IMR-90 (cell line): Measurements from ENCODE around the gene TRAPPC14. TPM values are rescaled to one million over a fixed set of nuclear protein-coding genes. Genes with fewer than 3 reads are reported as not detected.

Experiments
- ATAC-seq: fragments of 200-7000 bp; cut with Tn5 transposase; 2 replicates; pipeline ENCODE4 v1.9.1; 2020; ENCODE audit warnings: low read depth, mild to moderate bottlenecking, moderate library complexity
- BruUV-seq: library from RNA; stranded (reverse); fragments of 400-500 nt; replicated peaks from 2 replicates; lab custom pipeline; 2021; lab: Mats Ljungman, UMichigan
- CTCF ChIA-PET: fragments of 300-600 bp; formaldehyde crosslinking; extraction: SDS; loops from one replicate; lab custom pipeline; 2021; ENCODE audit warnings: antibody characterized with exemption; lab: Yijun Ruan, JAX
- POLR2A ChIA-PET: fragments of 300-600 bp; sonication (Branson Sonifier 250); formaldehyde crosslinking; loops from one replicate; lab custom pipeline; 2022; ENCODE audit warnings: antibody characterized with exemption; ENCODE audit not compliant: unreplicated experiment; lab: Charles Lee
- DNase-seq: peaks from one replicate; pipeline ENCODE4 v3.0.0; 2013
- H2AFZ ChIP-seq: replicated peaks from 2 replicates; pipeline ENCODE3; 2013; ENCODE audit warnings: low read length, mild to moderate bottlenecking; ENCODE audit not compliant: poor library complexity
- H2AK5ac ChIP-seq: 2 replicates; pipeline ENCODE4 v1.6.1; 2013; ENCODE audit warnings: low read depth, low read length, inconsistent platforms
- H2AK9ac ChIP-seq: replicated peaks from 2 replicates; pipeline ENCODE3; 2013; ENCODE audit warnings: mild to moderate bottlenecking, low read depth, low read length, moderate library complexity; ENCODE audit not compliant: poor library complexity
- H2BK120ac ChIP-seq: 2 replicates; pipeline ENCODE4 v1.6.1; 2013; ENCODE audit warnings: low read depth, low read length, inconsistent platforms
- H2BK15ac ChIP-seq: 3 replicates; pipeline ENCODE4 v1.6.1; 2013; ENCODE audit warnings: low read depth, low read length, inconsistent platforms
- H2BK20ac ChIP-seq: 2 replicates; pipeline ENCODE4 v1.6.1; 2013; ENCODE audit warnings: low read depth, mild to moderate bottlenecking, inconsistent platforms, low read length, moderate library complexity
- H2BK5ac ChIP-seq: 2 replicates; pipeline ENCODE4 v1.6.1; 2013; ENCODE audit warnings: mild to moderate bottlenecking, low read depth, low read length, inconsistent platforms; ENCODE audit not compliant: poor library complexity, severe bottlenecking
- H3K14ac ChIP-seq: replicated peaks from 2 replicates; pipeline ENCODE4 v1.6.1; 2013; ENCODE audit warnings: low read depth, low read length, inconsistent platforms
- H3K18ac ChIP-seq: 2 replicates; pipeline ENCODE4 v1.6.1; 2013; ENCODE audit warnings: low read depth, low read length, control low read depth
- H3K23ac ChIP-seq: 2 replicates; pipeline ENCODE4 v1.6.1; 2013; ENCODE audit warnings: low read depth, low read length, inconsistent platforms
- H3K27ac ChIP-seq: 2 replicates; pipeline ENCODE4 v1.5.1; 2013; ENCODE audit warnings: mild to moderate bottlenecking, control low read depth, low read length; ENCODE audit not compliant: insufficient read depth
- H3K27me3 ChIP-seq: 2 replicates; pipeline ENCODE4 v1.6.1; 2013; ENCODE audit warnings: low read length; ENCODE audit not compliant: control insufficient read depth, insufficient read depth
- H3K36me3 ChIP-seq: 2 replicates; pipeline ENCODE4 v1.6.1; 2013; ENCODE audit warnings: low read length, mixed read lengths; ENCODE audit not compliant: control insufficient read depth, insufficient read depth
- H3K4ac ChIP-seq: 2 replicates; pipeline ENCODE4 v1.6.1; 2013; ENCODE audit warnings: low read depth, low read length, inconsistent platforms
- H3K4me1 ChIP-seq: 2 replicates; pipeline ENCODE4 v1.6.1; 2013; ENCODE audit warnings: low read length, mixed read lengths; ENCODE audit not compliant: control insufficient read depth, insufficient read depth
- H3K4me2 ChIP-seq: 2 replicates; pipeline ENCODE4 v1.6.1; 2013; ENCODE audit warnings: low read depth, mild to moderate bottlenecking, control low read depth, low read length, moderate library complexity
- H3K4me3 ChIP-seq: 2 replicates; pipeline ENCODE4 v1.5.1; 2013; ENCODE audit warnings: low read depth, mild to moderate bottlenecking, control low read depth, low read length, moderate library complexity; ENCODE audit not compliant: insufficient read depth
- H3K56ac ChIP-seq: 2 replicates; pipeline ENCODE4 v1.6.1; 2013; ENCODE audit warnings: low read length, inconsistent platforms; ENCODE audit not compliant: insufficient read depth; ENCODE audit errors: extremely low read depth
- H3K79me1 ChIP-seq, 2 experiments: 2 replicates each; pipeline ENCODE4 v1.6.1; 2013; ENCODE audit warnings: low read length in 2 of 2, inconsistent platforms in 1 of 2, low read depth in 1 of 2
- H3K9ac ChIP-seq: 2 replicates; pipeline ENCODE4 v1.6.1; 2013; ENCODE audit warnings: low read depth, low read length, control low read depth
- H3K9me1 ChIP-seq: 2 replicates; pipeline ENCODE4 v1.6.1; 2013; ENCODE audit warnings: low read length, inconsistent platforms; ENCODE audit not compliant: insufficient read depth
- H3K9me3 ChIP-seq: 2 replicates; pipeline ENCODE4 v1.6.1; 2013; ENCODE audit warnings: low read length; ENCODE audit not compliant: control insufficient read depth, insufficient read depth
- H4K20me1 ChIP-seq: 2 replicates; pipeline ENCODE4 v1.6.1; 2013; ENCODE audit warnings: low read length, inconsistent platforms; ENCODE audit not compliant: insufficient read depth
- H4K5ac ChIP-seq: 2 replicates; pipeline ENCODE4 v1.6.1; 2013; ENCODE audit warnings: mild to moderate bottlenecking, low read depth, low read length, control low read depth
- H4K8ac ChIP-seq, 2 experiments: 2 replicates each; pipeline ENCODE4 v1.6.1; 2013; ENCODE audit warnings: low read depth in 2 of 2, low read length in 2 of 2, control low read depth in 1 of 2, inconsistent platforms in 1 of 2
- H4K91ac ChIP-seq: 2 replicates; pipeline ENCODE4 v1.6.1; 2013; ENCODE audit warnings: low read depth, low read length, inconsistent platforms; ENCODE audit not compliant: insufficient read depth
- CTCF ChIP-seq: conservative IDR thresholded peaks from 2 replicates; pipeline ENCODE4 v1.5.1; 2012; ENCODE audit warnings: mild to moderate bottlenecking, low read depth, low read length, improper control_type of control experiment
- RFX5 ChIP-seq: IDR thresholded peaks from 2 replicates; pipeline ENCODE4 v1.8.0; 2012; ENCODE audit warnings: low read depth, mild to moderate bottlenecking, low read length, moderate library complexity
- WGBS, 2 experiments: methylation state at CpG; one replicate each; pipeline versions ENCODE4 v1.1.5 to v1.1.7; 2013; ENCODE audit warnings: missing lambda C conversion rate in 2 of 2; ENCODE audit not compliant: insufficient read length in 1 of 2; ENCODE audit errors: extremely low coverage in 2 of 2; 5-methylcytosine and 5-hydroxymethylcytosine counted together
- dilution Hi-C: fragments of 300-500 bp; cut with HindIII; formaldehyde crosslinking; loops from one replicate; pipeline ENCODE4 v1.14.3; 2018; ENCODE audit warnings: low sequenced_read_pairs; ENCODE audit not compliant: unreplicated experiment
- in situ Hi-C: fragments of 300-500 bp; cut with MboI; formaldehyde crosslinking; loops from 3 replicates; pipeline ENCODE4 v1.14.3; 2019; ENCODE audit warnings: low sequenced_read_pairs, inconsistent platforms, mixed read lengths
- intact Hi-C: fragments of 100-400 bp; cut with micrococcal nuclease; formaldehyde crosslinking; loops from 2 replicates; pipeline ENCODE4 v1.10.0; 2022
- polyA plus RNA-seq, 3 experiments: library from polyadenylated mRNA; depleted of rRNA; stranded (reverse); fragments of >200 nt; gene quantifications; 2 replicates each; pipeline ENCODE4 v1.2.3, GENCODE V29; 2012; ENCODE audit warnings: low replicate concordance in 1 of 3
- total RNA-seq: library from RNA; depleted of rRNA; stranded (reverse); fragments of >200 nt; gene quantifications from 2 replicates; pipeline ENCODE4 v1.2.3, GENCODE V29; 2012
- TF ChIP-seq, protein P1 (sequence below): fragments of 150-350 bp; IDR thresholded peaks from 2 replicates; pipeline ENCODE4 v1.6.1; 2017; ENCODE audit warnings: mild to moderate bottlenecking, antibody characterized with exemption, low read length, low read depth

TRAPPC14 gene
- total and polyA plus RNA-seq, 2 of the 4 experiments (the other 2 are of a cell fraction): 4.5 to 15.9 TPM

- no TSS peak for BruUV-seq
- Histone ChIP-seq H4K91ac (no peak overlapping the region), H2BK120ac (no peak overlapping the region), H2BK5ac (no peak overlapping the region), H4K20me1 (no peaks in the 10 kb centered on the region), H3K4ac (no peak overlapping the region), H4K8ac (no peak overlapping the region), H3K18ac (no peak overlapping the region), H2BK15ac (no peak overlapping the region), H3K56ac (no peak overlapping the region), H3K9me1 (peaks cover 6% of the 10 kb centered on the region; the same call in 1 of the 2 replicates), H3K9ac (no peak overlapping the region), H3K27ac (no peak overlapping the region), H2AK9ac (peak overlapping the region; percentile 42), H3K79me1 (peaks cover 0 to 16% of the 10 kb centered on the region in 2 experiments; a peak in 1 of 4 replicates), H2AK5ac (no peak overlapping the region), H4K5ac (no peak overlapping the region), H3K36me3 (no peaks in the 10 kb centered on the region), H3K4me1 (0 out of 2 replicates have a peak, but pooled peaks cover under 1% of the 10 kb centered on the region), H3K4me2 (no peak overlapping the region), H3K14ac (no peak overlapping the region), H3K27me3 (no peaks in the 10 kb centered on the region), H3K23ac (no peak overlapping the region), H3K9me3 (no peaks in the 10 kb centered on the region), H2BK20ac (no peak overlapping the region), H3K4me3 (no peak overlapping the region), H2AFZ (peak overlapping the region; percentile 49)
- no peak for DNase-seq
- TF ChIP-seq CTCF: no peak
- TF ChIP-seq RFX5: no peak
- TF ChIP-seq, protein P1, sequence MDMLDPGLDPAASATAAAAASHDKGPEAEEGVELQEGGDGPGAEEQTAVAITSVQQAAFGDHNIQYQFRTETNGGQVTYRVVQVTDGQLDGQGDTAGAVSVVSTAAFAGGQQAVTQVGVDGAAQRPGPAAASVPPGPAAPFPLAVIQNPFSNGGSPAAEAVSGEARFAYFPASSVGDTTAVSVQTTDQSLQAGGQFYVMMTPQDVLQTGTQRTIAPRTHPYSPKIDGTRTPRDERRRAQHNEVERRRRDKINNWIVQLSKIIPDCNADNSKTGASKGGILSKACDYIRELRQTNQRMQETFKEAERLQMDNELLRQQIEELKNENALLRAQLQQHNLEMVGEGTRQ: no peak
- intact Hi-C loops (no loop called here), dilution Hi-C loops (no loop called here), in situ Hi-C loops (no loop called here)
- ATAC-seq: no peak
- ChIA-PET POLR2A (no interaction called here), CTCF (no interaction called here)
- WGBS, 2 experiments: no CpG with 5 or more reads among the region's 6 CpGs
Observed at GRCh38 chr7:100163006-100163531, 4.5 kb upstream of the TRAPPC14 start.
